HUES48 (cell line): ENCODE measurements around the gene GCC1.

Source experiments
- H3K27ac ChIP-seq: one replicate; pipeline ENCODE4 v1.7.0; 2013; ENCODE audit warnings: low read depth, low read length, inconsistent platforms
- H3K27me3 ChIP-seq: 2 replicates; pipeline ENCODE4 v1.6.1; 2013; ENCODE audit warnings: mild to moderate bottlenecking, low read length; ENCODE audit not compliant: control insufficient read depth, insufficient read depth
- H3K36me3 ChIP-seq: 2 replicates; pipeline ENCODE4 v1.6.1; 2013; ENCODE audit warnings: low read length; ENCODE audit not compliant: control insufficient read depth, insufficient read depth
- H3K4me1 ChIP-seq: 2 replicates; pipeline ENCODE4 v1.6.1; 2013; ENCODE audit warnings: mild to moderate bottlenecking, low read length; ENCODE audit not compliant: control insufficient read depth, insufficient read depth
- H3K4me3 ChIP-seq: 2 replicates; pipeline ENCODE4 v1.5.1; 2013; ENCODE audit warnings: mild to moderate bottlenecking, low read depth, low read length
- H3K9ac ChIP-seq: 2 replicates; pipeline ENCODE4 v1.6.1; 2013; ENCODE audit warnings: mild to moderate bottlenecking, low read depth, low read length, moderate library complexity
- H3K9me3 ChIP-seq: 2 replicates; pipeline ENCODE4 v1.6.1; 2013; ENCODE audit warnings: low read length; ENCODE audit not compliant: control insufficient read depth, insufficient read depth

Gene GCC1, protein sequence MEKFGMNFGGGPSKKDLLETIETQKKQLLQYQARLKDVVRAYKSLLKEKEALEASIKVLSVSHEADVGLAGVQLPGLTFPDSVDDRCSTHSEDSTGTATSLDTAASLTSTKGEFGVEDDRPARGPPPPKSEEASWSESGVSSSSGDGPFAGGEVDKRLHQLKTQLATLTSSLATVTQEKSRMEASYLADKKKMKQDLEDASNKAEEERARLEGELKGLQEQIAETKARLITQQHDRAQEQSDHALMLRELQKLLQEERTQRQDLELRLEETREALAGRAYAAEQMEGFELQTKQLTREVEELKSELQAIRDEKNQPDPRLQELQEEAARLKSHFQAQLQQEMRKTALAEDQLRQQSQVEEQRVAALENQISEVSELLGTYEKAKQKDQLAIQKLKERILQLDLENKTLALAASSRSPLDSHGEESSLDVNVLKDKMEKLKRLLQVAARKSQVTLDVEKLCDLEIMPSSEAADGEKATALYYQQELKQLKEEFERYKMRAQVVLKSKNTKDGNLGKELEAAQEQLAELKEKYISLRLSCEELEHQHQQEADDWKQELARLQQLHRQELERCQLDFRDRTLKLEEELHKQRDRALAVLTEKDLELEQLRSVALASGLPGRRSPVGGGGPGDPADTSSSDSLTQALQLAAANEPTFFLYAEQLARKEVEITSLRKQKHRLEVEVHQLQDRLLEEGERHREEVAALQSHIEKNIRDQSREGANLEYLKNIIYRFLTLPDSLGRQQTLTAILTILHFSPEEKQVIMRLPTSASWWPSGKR

DNA sequence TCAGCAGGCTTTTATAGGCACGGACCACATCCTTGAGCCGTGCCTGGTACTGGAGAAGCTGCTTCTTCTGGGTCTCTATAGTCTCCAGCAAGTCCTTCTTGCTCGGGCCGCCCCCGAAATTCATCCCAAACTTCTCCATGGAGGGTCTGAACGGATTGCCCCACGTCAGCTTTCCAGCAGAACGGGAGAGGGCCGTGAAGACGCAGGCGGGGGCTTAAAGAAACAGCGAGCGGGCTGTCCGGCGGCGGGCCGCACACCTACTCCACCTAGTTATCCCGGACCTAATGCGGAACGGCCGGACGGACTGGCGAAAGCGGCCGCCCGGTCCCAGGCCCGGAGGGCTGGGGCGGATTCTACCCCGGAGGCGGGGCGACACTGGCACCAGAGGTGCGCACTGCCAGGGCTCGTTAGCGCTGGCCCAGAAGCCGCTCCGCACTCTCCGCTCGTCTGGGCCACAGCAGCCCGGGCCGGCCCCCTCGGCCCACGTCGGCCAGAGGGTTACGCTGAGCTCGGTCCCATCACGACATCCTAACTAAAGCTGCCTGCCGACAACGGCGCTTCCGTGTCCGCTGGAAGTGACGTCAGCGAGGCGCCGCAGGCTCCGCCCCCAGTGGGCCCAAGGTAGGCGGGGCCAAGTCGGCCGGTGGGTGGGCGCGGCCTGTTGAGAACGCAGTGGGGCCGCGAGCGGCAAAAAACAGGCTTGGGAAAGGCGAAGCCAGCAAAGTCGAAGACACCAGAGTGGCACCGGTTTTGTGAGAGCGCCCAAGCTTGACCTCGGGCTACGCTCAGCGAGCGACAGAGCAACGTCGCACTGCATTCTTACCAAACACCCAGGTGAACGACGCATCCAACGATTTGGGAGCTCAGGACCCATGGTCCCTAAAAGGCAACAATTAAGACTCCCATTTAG lies at the start of gene GCC1:
GCC1 (minus strand) TSS at position 553 of the 910 bp plus-strand sequence; CDS start at position 139, 414 bp downstream.
- H3K9me3 ChIP-seq: no peaks in the 10 kb centered on the region
- peaks cover 19% of the 10 kb centered on the region for H3K4me1 ChIP-seq
- peak within 1 kb of the TSS; percentile 84 for H3K9ac ChIP-seq
- H3K27me3 ChIP-seq: peaks cover 24% of the 10 kb centered on the region
- H3K4me3 ChIP-seq: peak within 1 kb of the TSS; percentile 93
- H3K36me3 ChIP-seq: peaks cover 38% of the 10 kb centered on the region
- peak within 1 kb of the TSS; percentile 74 for H3K27ac ChIP-seq

DNA sequence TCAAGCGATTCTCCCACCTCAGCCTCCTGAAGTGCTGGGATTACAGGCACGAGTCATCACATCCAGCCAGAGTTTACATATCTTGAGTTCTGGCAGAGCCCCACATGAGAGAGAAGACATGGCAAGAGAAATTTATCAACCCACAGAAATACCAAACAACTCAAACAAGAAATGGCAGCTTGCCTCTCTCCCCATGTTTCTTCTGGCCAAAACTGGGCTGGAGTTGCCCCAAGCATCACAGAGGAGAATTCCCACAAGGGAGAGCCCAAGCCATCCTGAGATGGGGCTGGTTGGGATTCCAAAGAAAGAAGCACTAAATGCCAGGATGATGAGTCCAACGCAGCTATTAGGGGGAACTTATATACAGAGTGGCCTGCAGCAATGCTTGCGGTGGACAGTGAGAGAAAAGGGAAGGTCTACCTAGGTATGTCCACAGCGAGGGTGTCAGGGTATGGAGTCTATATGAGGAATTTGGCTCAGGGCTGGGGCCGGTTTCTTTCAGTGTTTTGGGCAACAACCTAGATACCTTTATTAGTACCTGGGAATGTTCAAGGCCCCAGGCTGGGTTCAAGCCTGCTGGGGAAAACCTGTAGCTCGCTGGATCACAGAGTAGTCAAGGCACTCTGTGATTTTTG lies 47.0 kb upstream of the GCC1 start:
- Histone ChIP-seq H3K4me1 (peaks cover 8% of the 10 kb centered on the region), H3K9me3 (no peaks in the 10 kb centered on the region)

DNA sequence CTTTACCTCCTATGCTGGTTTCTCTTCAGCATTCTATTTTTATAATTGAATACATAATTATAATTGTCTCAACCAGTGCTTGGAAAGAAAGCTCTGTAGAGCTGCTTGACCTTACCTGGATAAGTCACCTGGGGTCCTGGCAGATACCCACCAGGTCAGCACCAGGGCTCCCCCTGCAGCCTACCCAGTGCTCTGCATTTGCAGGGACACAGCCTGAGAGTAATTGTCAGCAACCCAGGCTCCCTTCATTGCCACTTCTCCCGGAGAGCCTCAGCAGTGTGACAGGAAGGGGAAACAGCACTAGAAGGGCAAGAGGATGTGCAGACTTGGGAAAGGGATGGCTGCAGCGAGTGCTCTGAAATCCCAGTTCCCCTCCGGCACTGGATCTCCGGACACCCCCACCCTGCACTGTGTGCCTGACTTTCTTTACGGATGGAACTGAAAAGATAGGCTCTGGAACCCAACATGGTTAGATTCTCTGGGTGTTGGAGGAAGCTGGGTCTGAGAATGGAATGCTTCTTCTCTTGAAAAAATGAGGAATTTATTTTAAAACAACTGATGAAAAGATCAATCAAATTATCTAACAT lies 44.0 kb upstream of the GCC1 start:
- Histone ChIP-seq H3K9ac (no peak overlapping the region), H3K27me3 (no peaks in the 10 kb centered on the region), H3K9me3 (no peaks in the 10 kb centered on the region), H3K4me1 (peaks cover 8% of the 10 kb centered on the region), H3K4me3 (no peak overlapping the region), H3K36me3 (no peaks in the 10 kb centered on the region), H3K27ac (no peak overlapping the region)

More for the DNA sequence above, 47.0 kb upstream of the GCC1 start:
- H3K36me3 ChIP-seq: no peaks in the 10 kb centered on the region
- no peak overlapping the region for H3K27ac ChIP-seq
- H3K27me3 ChIP-seq: no peaks in the 10 kb centered on the region
- H3K4me3 ChIP-seq: no peak overlapping the region
- no peak overlapping the region for H3K9ac ChIP-seq

DNA sequence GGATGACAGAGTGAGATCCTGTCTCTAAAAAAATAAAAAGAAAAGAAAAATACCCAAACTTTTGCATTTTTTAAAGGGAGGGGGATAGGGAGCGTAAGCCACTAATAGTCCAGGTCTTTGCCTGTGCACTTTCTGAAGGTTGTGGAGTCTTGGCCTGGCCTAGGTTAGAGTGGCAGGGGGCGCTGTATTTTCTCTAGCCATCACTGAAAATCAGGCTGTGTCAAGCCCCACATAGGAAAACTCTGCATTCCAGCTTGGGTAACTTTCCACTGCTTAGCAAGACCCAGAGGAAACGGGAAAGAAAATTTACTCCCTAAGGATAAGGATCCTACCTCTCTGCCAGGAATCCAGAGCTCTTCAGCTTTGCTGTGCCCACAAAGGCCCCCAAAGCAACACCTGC lies 43.0 kb upstream of the GCC1 start:
- Histone ChIP-seq H3K27me3 (no peaks in the 10 kb centered on the region), H3K9ac (no peak overlapping the region), H3K4me3 (no peak overlapping the region), H3K27ac (no peak overlapping the region), H3K9me3 (no peaks in the 10 kb centered on the region), H3K36me3 (no peaks in the 10 kb centered on the region), H3K4me1 (peaks cover 8% of the 10 kb centered on the region)

DNA sequence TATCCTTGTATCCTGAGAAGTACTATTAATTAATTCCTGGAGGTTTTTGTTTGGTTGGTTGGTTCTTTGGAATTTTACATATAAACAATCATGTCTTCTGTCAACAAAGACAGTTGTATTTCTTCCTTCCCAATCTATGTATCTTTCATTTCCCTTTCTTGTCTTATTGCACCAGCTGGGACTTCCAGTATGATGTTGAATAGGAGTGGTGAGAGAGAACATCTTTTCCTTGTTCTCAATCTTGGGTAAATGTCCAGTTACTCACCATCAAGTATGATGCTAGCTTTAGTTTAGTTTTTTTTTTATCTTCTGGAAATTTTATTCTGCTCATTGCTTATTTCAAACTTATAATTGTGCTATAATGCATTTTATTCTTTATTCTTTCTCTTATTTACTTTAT lies 39.9 kb upstream of the GCC1 start:
- peaks cover 10% of the 10 kb centered on the region for H3K27me3 ChIP-seq

DNA sequence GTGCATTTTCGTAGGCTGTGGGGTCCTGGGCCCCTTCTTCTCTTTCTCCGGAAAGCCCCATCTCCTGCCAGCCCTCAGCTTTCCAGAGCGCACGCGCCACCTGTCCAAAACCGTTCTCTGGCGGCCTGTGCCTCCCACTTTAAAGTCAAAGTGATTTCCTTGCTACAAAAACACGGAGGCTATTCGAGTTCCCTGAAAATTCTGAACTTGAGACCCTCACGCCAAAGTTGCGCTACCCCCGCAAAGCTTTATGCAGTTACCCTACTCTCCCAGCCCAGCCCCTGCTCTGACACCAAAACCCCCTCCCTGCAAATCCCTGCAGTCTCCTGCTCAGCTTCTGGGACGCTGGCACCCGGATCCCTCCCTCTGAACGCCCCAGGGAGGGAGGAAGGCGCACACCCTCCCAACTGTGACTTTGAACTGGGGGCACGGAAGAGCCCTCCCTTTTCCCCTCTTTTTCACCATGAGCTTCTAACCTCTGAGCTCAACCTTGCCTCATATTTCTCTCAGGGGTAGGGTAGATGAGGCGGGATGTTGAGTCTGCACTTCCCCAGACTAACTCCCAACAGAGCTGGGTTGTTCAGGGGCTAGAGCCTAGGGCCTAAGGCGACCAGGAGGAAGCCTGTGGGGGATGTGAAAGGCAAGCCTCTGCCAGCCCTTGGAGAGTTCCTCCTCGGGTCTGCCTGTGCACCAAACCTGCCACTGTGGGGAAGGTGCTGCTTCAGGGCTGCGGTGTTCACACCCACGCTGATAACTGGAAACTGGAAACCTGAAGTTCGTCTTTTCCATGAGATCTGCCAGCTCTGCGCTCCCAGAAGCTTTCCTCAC lies 35.2 kb upstream of the GCC1 start:
- Histone ChIP-seq H3K36me3 (no peaks in the 10 kb centered on the region), H3K27ac (no peak overlapping the region), H3K9ac (no peak overlapping the region), H3K27me3 (peaks cover 57% of the 10 kb centered on the region), H3K4me1 (peaks cover 11% of the 10 kb centered on the region; the same call in 1 of the 2 replicates), H3K4me3 (peak overlapping the region; percentile 66), H3K9me3 (no peaks in the 10 kb centered on the region)

More for the DNA sequence above, 39.9 kb upstream of the GCC1 start:
- Histone ChIP-seq H3K9me3 (no peaks in the 10 kb centered on the region), H3K4me1 (peaks cover 14% of the 10 kb centered on the region), H3K36me3 (no peaks in the 10 kb centered on the region), H3K4me3 (no peak overlapping the region), H3K9ac (no peak overlapping the region), H3K27ac (no peak overlapping the region)

DNA sequence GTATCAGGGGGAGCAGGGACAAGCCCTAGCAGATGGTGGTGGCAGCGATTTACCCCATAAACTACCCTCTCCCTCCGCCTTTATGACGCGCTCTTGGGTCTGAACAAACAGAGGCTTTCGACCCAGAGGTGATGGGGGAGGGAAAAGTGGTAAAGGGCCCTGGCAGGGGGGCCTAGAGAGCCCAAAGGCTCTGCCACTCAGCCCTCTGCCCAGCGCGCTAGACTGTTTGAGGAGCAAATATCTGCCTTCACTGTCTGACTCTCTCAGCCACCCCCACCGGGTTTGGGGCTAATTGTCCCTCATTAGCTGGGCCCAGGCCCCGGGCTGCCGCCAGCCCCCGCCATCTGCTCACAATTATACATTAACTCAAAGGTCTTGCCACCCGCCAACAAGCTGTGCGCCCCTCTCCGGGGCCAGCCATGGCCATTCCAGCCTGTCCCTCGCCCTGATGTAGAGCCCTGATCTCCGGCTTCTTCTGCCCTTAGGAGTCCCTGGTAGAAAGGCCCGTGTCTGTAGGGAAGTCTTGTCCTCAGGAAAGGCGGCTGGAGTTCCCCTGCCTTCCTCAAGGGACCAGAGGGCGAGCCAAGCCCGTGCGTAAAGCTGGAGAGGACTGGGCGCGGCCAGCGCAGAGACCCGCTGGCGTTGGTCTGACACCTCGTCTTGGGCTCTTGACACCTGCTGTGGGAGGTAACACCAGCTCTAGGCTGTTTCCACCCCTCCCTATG lies 34.4 kb upstream of the GCC1 start:
- Histone ChIP-seq H3K9ac (no peak overlapping the region), H3K36me3 (no peaks in the 10 kb centered on the region), H3K9me3 (no peaks in the 10 kb centered on the region), H3K4me1 (peaks cover 11% of the 10 kb centered on the region; the same call in 1 of the 2 replicates), H3K4me3 (peak overlapping the region; percentile 66), H3K27ac (no peak overlapping the region), H3K27me3 (peaks cover 63% of the 10 kb centered on the region)

DNA sequence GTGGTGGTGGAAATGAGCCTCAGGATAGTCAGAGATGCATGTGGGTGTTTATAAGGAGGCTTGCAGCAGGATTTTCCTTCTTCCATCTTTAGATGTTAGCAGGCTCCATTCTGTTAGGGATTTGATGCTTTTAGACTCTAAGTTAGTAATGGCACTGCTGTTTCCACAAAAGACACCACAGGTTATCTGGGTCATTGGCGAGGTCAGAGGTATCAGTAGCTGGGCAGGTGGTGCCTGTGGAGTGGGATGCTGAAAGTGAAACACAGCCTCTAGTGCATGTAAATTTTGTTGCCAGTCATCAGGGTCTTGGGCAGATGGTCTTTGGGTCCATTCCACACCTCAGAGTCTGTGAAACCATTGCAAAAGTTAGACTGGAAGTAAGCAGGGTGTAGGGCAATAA lies 33.4 kb upstream of the GCC1 start:
- H3K27ac ChIP-seq: no peak overlapping the region
- no peaks in the 10 kb centered on the region for H3K9me3 ChIP-seq
- H3K27me3 ChIP-seq: peaks cover 72% of the 10 kb centered on the region
- no peak overlapping the region for H3K4me3 ChIP-seq
- H3K4me1 ChIP-seq: peaks cover 11% of the 10 kb centered on the region; the same call in 1 of the 2 replicates
- no peak overlapping the region for H3K9ac ChIP-seq
- H3K36me3 ChIP-seq: no peaks in the 10 kb centered on the region

DNA sequence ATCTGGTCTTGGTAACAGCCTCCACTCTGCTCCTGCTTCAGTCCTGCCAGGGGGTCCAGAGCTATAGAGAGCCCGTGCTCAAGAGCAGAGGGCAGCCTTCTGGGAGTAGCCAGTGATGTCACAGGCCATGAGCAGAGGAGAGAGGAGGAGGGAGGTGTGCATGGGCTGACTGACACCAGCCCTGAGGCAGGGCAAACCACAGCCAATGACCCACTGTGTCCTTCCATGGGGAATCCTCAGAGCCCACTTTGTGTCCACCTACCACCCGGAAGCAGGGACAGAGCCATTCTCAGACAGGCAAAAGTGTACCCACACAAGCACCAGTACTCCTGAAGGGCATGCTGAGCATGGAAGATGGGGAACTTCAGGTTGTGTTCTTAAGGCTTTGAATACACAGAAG lies 32.6 kb upstream of the GCC1 start, which contains the start of gene PAX4:
PAX4 (minus strand) TSS at position 101 of the 400 bp plus-strand sequence. CDS start 2,214 bp downstream, outside the sequence.
- Histone ChIP-seq H3K27me3 (peaks cover 72% of the 10 kb centered on the region), H3K36me3 (no peaks in the 10 kb centered on the region)

More for the DNA sequence above, 32.6 kb upstream of the GCC1 start, which contains the start of gene PAX4:
- Histone ChIP-seq H3K4me1 (peaks cover 11% of the 10 kb centered on the region; the same call in 1 of the 2 replicates), H3K9ac (no peak within 1 kb of the TSS), H3K27ac (no peak within 1 kb of the TSS), H3K4me3 (no peak within 1 kb of the TSS), H3K9me3 (no peaks in the 10 kb centered on the region)
